ENCODE measurements around the gene CNTN4.

CNTN4 gene

GRCh38 chr3:2317521-2317920 is 218.9 kb downstream of the CNTN4 start:
- Histone ChIP-seq H3K18ac (ENCODE audit: low read length) (no peak overlapping the region), H2BK5ac (ENCODE audit: low read length) (no peak overlapping the region), H3K27me3 (ENCODE audit: control insufficient read depth in 3 of 3, insufficient read depth in 3 of 3, low read depth in 1 of 3, low read length in 3 of 3) (no peaks in the 10 kb centered on the region), H3K4me1 (ENCODE audit: control insufficient read depth in 2 of 2, insufficient read depth in 1 of 2, low read depth in 1 of 2, low read length in 2 of 2) (no peaks in the 10 kb centered on the region), H3K4ac (ENCODE audit: low read length) (no peak overlapping the region), H2AK5ac (ENCODE audit: low read depth, low read length) (no peak overlapping the region), H3K14ac (ENCODE audit: low read length) (no peak overlapping the region), H3K9me3 (replicated peaks in 1 of 2; ENCODE audit: control insufficient read depth in 2 of 2, insufficient read depth in 1 of 2, low read depth in 1 of 2, low read length in 2 of 2) (no peaks in the 10 kb centered on the region), H2BK12ac (ENCODE audit: low read length) (no peak overlapping the region), H4K8ac (ENCODE audit: low read depth, low read length) (no peak overlapping the region), H3K4me2 (ENCODE audit: insufficient read depth, low read length, poor library complexity, severe bottlenecking) (no peak overlapping the region), H2AFZ (ENCODE audit: low read length) (no peak overlapping the region), H3K79me1 (ENCODE audit: low read depth, low read length) (no peaks in the 10 kb centered on the region), H2BK120ac (ENCODE audit: low read depth, low read length) (no peak overlapping the region), H3K4me3 (ENCODE audit: low read length in 2 of 2) (no peak overlapping the region), H4K91ac (ENCODE audit: low read depth, low read length, poor library complexity) (no peak overlapping the region), H3K9ac (ENCODE audit: low read depth, low read length, poor library complexity) (no peak overlapping the region), H3K27ac (replicated peaks; ENCODE audit: low read length) (no peak overlapping the region), H2BK15ac (ENCODE audit: low read length) (no peak overlapping the region), H3K36me3 (replicated peaks in 1 of 2; ENCODE audit: control insufficient read depth in 2 of 2, insufficient read depth in 2 of 2, low read length in 2 of 2) (no peaks in the 10 kb centered on the region), H3K23ac (ENCODE audit: low read depth, low read length, poor library complexity) (no peak overlapping the region)
- DNase-seq (ENCODE audit: low spot score), result no peak
- WGBS, 2 donors (ENCODE audit: extremely low coverage in 2 of 2, insufficient read length in 2 of 2, insufficient replicate concordance in 1 of 2), result no CpG with 5 or more reads among the region's 7 CpGs

GRCh38 chr3:2334921-2335320 is 236.3 kb downstream of the CNTN4 start:
- H2BK120ac ChIP-seq (ENCODE audit: low read depth, low read length), result no peak overlapping the region
- H2AFZ ChIP-seq (ENCODE audit: low read length), result no peak overlapping the region
- WGBS, 2 donors (ENCODE audit: extremely low coverage in 2 of 2, insufficient read length in 2 of 2, insufficient replicate concordance in 1 of 2), result no CpG with 5 or more reads among the region's 3 CpGs
- no peak overlapping the region for H3K4me3 ChIP-seq (ENCODE audit: low read length in 2 of 2)
- no peaks in the 10 kb centered on the region for H3K9me3 ChIP-seq (replicated peaks in 1 of 2; ENCODE audit: control insufficient read depth in 2 of 2, insufficient read depth in 1 of 2, low read depth in 1 of 2, low read length in 2 of 2)
- no peak overlapping the region for H3K14ac ChIP-seq (ENCODE audit: low read length)
- H2BK12ac ChIP-seq (ENCODE audit: low read length), result no peak overlapping the region
- no peak overlapping the region for H4K91ac ChIP-seq (ENCODE audit: low read depth, low read length, poor library complexity)
- no peak for DNase-seq (ENCODE audit: low spot score)
- H3K4ac ChIP-seq (ENCODE audit: low read length), result no peak overlapping the region
- no peak overlapping the region for H4K8ac ChIP-seq (ENCODE audit: low read depth, low read length)
- H3K27ac ChIP-seq (replicated peaks; ENCODE audit: low read length), result no peak overlapping the region
- no peaks in the 10 kb centered on the region for H3K4me1 ChIP-seq (ENCODE audit: control insufficient read depth in 2 of 2, insufficient read depth in 1 of 2, low read depth in 1 of 2, low read length in 2 of 2)
- H3K36me3 ChIP-seq (replicated peaks in 1 of 2; ENCODE audit: control insufficient read depth in 2 of 2, insufficient read depth in 2 of 2, low read length in 2 of 2), result no peaks in the 10 kb centered on the region
- H3K79me1 ChIP-seq (ENCODE audit: low read depth, low read length), result no peaks in the 10 kb centered on the region
- no peak overlapping the region for H2BK5ac ChIP-seq (ENCODE audit: low read length)
- H3K9ac ChIP-seq (ENCODE audit: low read depth, low read length, poor library complexity), result no peak overlapping the region
- H2BK15ac ChIP-seq (ENCODE audit: low read length), result no peak overlapping the region
- H3K4me2 ChIP-seq (ENCODE audit: insufficient read depth, low read length, poor library complexity, severe bottlenecking), result no peak overlapping the region
- no peak overlapping the region for H3K18ac ChIP-seq (ENCODE audit: low read length)
- no peaks in the 10 kb centered on the region for H3K27me3 ChIP-seq (ENCODE audit: control insufficient read depth in 3 of 3, insufficient read depth in 3 of 3, low read depth in 1 of 3, low read length in 3 of 3)
- H3K23ac ChIP-seq (ENCODE audit: low read depth, low read length, poor library complexity), result no peak overlapping the region
- H2AK5ac ChIP-seq (ENCODE audit: low read depth, low read length), result no peak overlapping the region

- H3K4me2 ChIP-seq (ENCODE audit: insufficient read depth, low read length, poor library complexity, severe bottlenecking), result no peak overlapping the region
- no peak overlapping the region for H2BK120ac ChIP-seq (ENCODE audit: low read depth, low read length)
- H3K27me3 ChIP-seq (ENCODE audit: control insufficient read depth in 3 of 3, insufficient read depth in 3 of 3, low read depth in 1 of 3, low read length in 3 of 3), result no peaks in the 10 kb centered on the region
These were observed 244.5 kb downstream of the CNTN4 start for GRCh38 chr3:2343031-2343682.

GRCh38 chr3:2352134-2352762 is 253.6 kb downstream of the CNTN4 start:
- Histone ChIP-seq H3K4ac (ENCODE audit: low read length) (no peak overlapping the region), H2AFZ (ENCODE audit: low read length) (no peak overlapping the region), H3K36me3 (replicated peaks in 1 of 2; ENCODE audit: control insufficient read depth in 2 of 2, insufficient read depth in 2 of 2, low read length in 2 of 2) (no peaks in the 10 kb centered on the region), H2BK15ac (ENCODE audit: low read length) (no peak overlapping the region), H3K27me3 (ENCODE audit: control insufficient read depth in 3 of 3, insufficient read depth in 3 of 3, low read depth in 1 of 3, low read length in 3 of 3) (no peaks in the 10 kb centered on the region), H3K4me3 (ENCODE audit: low read length in 2 of 2) (no peak overlapping the region), H4K91ac (ENCODE audit: low read depth, low read length, poor library complexity) (no peak overlapping the region), H3K4me2 (ENCODE audit: insufficient read depth, low read length, poor library complexity, severe bottlenecking) (no peak overlapping the region), H2BK12ac (ENCODE audit: low read length) (no peak overlapping the region), H2AK5ac (ENCODE audit: low read depth, low read length) (no peak overlapping the region), H3K14ac (ENCODE audit: low read length) (no peak overlapping the region), H4K8ac (ENCODE audit: low read depth, low read length) (no peak overlapping the region), H2BK5ac (ENCODE audit: low read length) (no peak overlapping the region), H3K9me3 (replicated peaks in 1 of 2; ENCODE audit: control insufficient read depth in 2 of 2, insufficient read depth in 1 of 2, low read depth in 1 of 2, low read length in 2 of 2) (no peaks in the 10 kb centered on the region), H3K18ac (ENCODE audit: low read length) (no peak overlapping the region), H3K27ac (replicated peaks; ENCODE audit: low read length) (no peak overlapping the region), H3K23ac (ENCODE audit: low read depth, low read length, poor library complexity) (no peak overlapping the region), H3K4me1 (ENCODE audit: control insufficient read depth in 2 of 2, insufficient read depth in 1 of 2, low read depth in 1 of 2, low read length in 2 of 2) (peaks cover 0 to 4% of the 10 kb centered on the region in 2 donors), H2BK120ac (ENCODE audit: low read depth, low read length) (no peak overlapping the region), H3K79me1 (ENCODE audit: low read depth, low read length) (no peaks in the 10 kb centered on the region), H3K9ac (ENCODE audit: low read depth, low read length, poor library complexity) (no peak overlapping the region)
- DNase-seq (ENCODE audit: low spot score), result no peak
- no CpG with 5 or more reads among the region's 28 CpGs for WGBS, 2 donors (ENCODE audit: extremely low coverage in 2 of 2, insufficient read length in 2 of 2, insufficient replicate concordance in 1 of 2)

More at GRCh38 chr3:2343031-2343682, 244.5 kb downstream of the CNTN4 start:
- H3K9me3 ChIP-seq (replicated peaks in 1 of 2; ENCODE audit: control insufficient read depth in 2 of 2, insufficient read depth in 1 of 2, low read depth in 1 of 2, low read length in 2 of 2), result no peaks in the 10 kb centered on the region
- H2AK5ac ChIP-seq (ENCODE audit: low read depth, low read length), result no peak overlapping the region
- no peak overlapping the region for H4K91ac ChIP-seq (ENCODE audit: low read depth, low read length, poor library complexity)
- H3K27ac ChIP-seq (replicated peaks; ENCODE audit: low read length), result no peak overlapping the region
- H2BK12ac ChIP-seq (ENCODE audit: low read length), result no peak overlapping the region
- H3K4me3 ChIP-seq (ENCODE audit: low read length in 2 of 2), result no peak overlapping the region
- H2BK5ac ChIP-seq (ENCODE audit: low read length), result no peak overlapping the region
- H2BK15ac ChIP-seq (ENCODE audit: low read length), result no peak overlapping the region
- no peak overlapping the region for H3K14ac ChIP-seq (ENCODE audit: low read length)
- no peak overlapping the region for H3K18ac ChIP-seq (ENCODE audit: low read length)
- H4K8ac ChIP-seq (ENCODE audit: low read depth, low read length), result no peak overlapping the region
- no peaks in the 10 kb centered on the region for H3K79me1 ChIP-seq (ENCODE audit: low read depth, low read length)
- H3K4me1 ChIP-seq (ENCODE audit: control insufficient read depth in 2 of 2, insufficient read depth in 1 of 2, low read depth in 1 of 2, low read length in 2 of 2), result no peaks in the 10 kb centered on the region
- no peak for DNase-seq (ENCODE audit: low spot score)
- no peak overlapping the region for H3K23ac ChIP-seq (ENCODE audit: low read depth, low read length, poor library complexity)
- H2AFZ ChIP-seq (ENCODE audit: low read length), result no peak overlapping the region
- no peak overlapping the region for H3K9ac ChIP-seq (ENCODE audit: low read depth, low read length, poor library complexity)
- WGBS, 2 donors (ENCODE audit: extremely low coverage in 2 of 2, insufficient read length in 2 of 2, insufficient replicate concordance in 1 of 2), result no CpG with 5 or more reads among the region's 5 CpGs
- H3K36me3 ChIP-seq (replicated peaks in 1 of 2; ENCODE audit: control insufficient read depth in 2 of 2, insufficient read depth in 2 of 2, low read length in 2 of 2), result no peaks in the 10 kb centered on the region
- H3K4ac ChIP-seq (ENCODE audit: low read length), result no peak overlapping the region

Data from neuronal stem cell (in vitro differentiated cells).